Panc1 (cell line): ENCODE measurements around the gene CEP120.

Experiments
- POLR2AphosphoS5 ChIP-seq: IDR thresholded peaks from 2 replicates; pipeline ENCODE4 v1.6.1; 2012; ENCODE audit warnings: mild to moderate bottlenecking, low read depth, low read length, moderate library complexity
- TF ChIP-seq, protein P1 (sequence below): fragments of 450-650 bp; IDR thresholded peaks from 2 replicates; pipeline ENCODE4 v1.5.1; 2017; ENCODE audit warnings: mild to moderate bottlenecking
- TF ChIP-seq, protein P2 (sequence below), 2 experiments: IDR thresholded peaks; 2 replicates each; pipeline ENCODE4 v1.6.1; 2011 to 2012; ENCODE audit warnings: low read depth in 2 of 2, control low read depth in 1 of 2, low read length in 1 of 2, mild to moderate bottlenecking in 1 of 2, moderate library complexity in 1 of 2; ENCODE audit not compliant: insufficient read depth in 1 of 2

- TF ChIP-seq, protein P1, sequence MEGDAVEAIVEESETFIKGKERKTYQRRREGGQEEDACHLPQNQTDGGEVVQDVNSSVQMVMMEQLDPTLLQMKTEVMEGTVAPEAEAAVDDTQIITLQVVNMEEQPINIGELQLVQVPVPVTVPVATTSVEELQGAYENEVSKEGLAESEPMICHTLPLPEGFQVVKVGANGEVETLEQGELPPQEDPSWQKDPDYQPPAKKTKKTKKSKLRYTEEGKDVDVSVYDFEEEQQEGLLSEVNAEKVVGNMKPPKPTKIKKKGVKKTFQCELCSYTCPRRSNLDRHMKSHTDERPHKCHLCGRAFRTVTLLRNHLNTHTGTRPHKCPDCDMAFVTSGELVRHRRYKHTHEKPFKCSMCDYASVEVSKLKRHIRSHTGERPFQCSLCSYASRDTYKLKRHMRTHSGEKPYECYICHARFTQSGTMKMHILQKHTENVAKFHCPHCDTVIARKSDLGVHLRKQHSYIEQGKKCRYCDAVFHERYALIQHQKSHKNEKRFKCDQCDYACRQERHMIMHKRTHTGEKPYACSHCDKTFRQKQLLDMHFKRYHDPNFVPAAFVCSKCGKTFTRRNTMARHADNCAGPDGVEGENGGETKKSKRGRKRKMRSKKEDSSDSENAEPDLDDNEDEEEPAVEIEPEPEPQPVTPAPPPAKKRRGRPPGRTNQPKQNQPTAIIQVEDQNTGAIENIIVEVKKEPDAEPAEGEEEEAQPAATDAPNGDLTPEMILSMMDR, result no peak
- no peak for TF ChIP-seq POLR2AphosphoS5
- TF ChIP-seq, protein P2, sequence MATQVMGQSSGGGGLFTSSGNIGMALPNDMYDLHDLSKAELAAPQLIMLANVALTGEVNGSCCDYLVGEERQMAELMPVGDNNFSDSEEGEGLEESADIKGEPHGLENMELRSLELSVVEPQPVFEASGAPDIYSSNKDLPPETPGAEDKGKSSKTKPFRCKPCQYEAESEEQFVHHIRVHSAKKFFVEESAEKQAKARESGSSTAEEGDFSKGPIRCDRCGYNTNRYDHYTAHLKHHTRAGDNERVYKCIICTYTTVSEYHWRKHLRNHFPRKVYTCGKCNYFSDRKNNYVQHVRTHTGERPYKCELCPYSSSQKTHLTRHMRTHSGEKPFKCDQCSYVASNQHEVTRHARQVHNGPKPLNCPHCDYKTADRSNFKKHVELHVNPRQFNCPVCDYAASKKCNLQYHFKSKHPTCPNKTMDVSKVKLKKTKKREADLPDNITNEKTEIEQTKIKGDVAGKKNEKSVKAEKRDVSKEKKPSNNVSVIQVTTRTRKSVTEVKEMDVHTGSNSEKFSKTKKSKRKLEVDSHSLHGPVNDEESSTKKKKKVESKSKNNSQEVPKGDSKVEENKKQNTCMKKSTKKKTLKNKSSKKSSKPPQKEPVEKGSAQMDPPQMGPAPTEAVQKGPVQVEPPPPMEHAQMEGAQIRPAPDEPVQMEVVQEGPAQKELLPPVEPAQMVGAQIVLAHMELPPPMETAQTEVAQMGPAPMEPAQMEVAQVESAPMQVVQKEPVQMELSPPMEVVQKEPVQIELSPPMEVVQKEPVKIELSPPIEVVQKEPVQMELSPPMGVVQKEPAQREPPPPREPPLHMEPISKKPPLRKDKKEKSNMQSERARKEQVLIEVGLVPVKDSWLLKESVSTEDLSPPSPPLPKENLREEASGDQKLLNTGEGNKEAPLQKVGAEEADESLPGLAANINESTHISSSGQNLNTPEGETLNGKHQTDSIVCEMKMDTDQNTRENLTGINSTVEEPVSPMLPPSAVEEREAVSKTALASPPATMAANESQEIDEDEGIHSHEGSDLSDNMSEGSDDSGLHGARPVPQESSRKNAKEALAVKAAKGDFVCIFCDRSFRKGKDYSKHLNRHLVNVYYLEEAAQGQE (IDR thresholded peaks at IDR 0.05; ENCODE audit: insufficient read depth in 1 of 2, low read depth in 2 of 2, low read length in 1 of 2), result no peak
Observed at GRCh38 chr5:123304777-123305316, 118.4 kb downstream of the CEP120 start.
